Measurements from ENCODE around the gene CEP295NL. TPM values are rescaled to one million over a fixed set of nuclear protein-coding genes. Genes with fewer than 3 reads are reported as not detected.

CEP295NL gene
- polyA plus RNA-seq, 3 donors, result 0.38 to 0.81 TPM; not detected in 1

DNA sequence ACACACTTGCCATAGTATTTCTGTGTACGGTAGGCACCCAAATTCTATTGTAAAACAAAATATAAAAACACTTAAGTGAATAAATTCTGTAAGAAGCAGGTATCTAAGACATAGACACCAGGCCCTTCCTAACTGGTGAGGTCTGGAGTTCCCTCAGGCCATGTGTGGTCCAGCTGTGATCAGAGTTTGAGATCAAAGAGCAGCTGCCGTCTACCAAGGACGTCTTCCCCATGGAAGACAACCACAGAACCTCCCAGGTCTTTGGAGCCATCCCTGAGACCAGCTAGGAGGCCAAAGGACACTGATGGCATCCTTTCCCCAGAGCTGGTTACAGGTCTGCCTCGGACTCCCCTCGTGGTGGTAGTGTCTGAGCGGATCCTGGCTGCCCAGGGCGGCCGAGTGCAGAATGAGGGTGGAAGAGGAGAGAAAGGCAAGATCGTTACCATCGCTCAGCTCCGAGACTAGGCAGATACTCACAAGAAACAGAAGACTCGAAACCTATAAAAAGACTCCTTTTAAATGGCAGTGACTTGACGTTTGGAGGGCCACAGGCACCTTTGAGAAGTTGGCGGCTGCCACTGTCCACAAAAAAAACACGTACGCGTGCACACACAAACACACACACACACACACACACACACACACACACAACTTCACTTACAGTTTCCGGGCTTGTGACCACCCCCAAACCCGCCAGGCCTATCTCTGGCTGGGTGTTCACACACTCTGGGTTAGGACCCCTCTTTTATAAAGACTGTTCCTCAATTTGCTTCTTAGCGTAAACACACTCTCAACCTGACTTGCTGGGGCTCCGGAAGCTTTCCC, 14.7 kb upstream of the CEP295NL start:
- H3K9me3 Mint-ChIP-seq, result peaks cover 0 to 2% (median 0%) of the 10 kb centered on the region in 7 donors
- DNase-seq, result peak in 1 of 3 donors; percentile 29
- H3K4me1 Mint-ChIP-seq, result peaks cover 91% of the 10 kb centered on the region
- Histone ChIP-seq H4K20me1 (ENCODE audit: insufficient read depth, low read length) (peaks cover 70% of the 10 kb centered on the region), H2AFZ (ENCODE audit: insufficient read depth, low read depth, low read length, poor library complexity, severe bottlenecking) (no peak overlapping the region), H3K4me1 (ENCODE audit: control insufficient read depth in 1 of 2, insufficient read depth in 2 of 2, low read length in 2 of 2) (peaks cover 99 to 100% of the 10 kb centered on the region in 2 donors), H3K27ac (ENCODE audit: low read depth in 1 of 2, low read length in 2 of 2) (peak overlapping the region; percentile 82 to 98), H3K4me3 (replicated peaks in 1 of 3; ENCODE audit: low read depth in 2 of 3, low read length in 3 of 3) (peak overlapping the region in 2 of 3 experiments; percentile 32 to 78), H3K27me3 (ENCODE audit: control insufficient read depth in 2 of 2, insufficient read depth in 2 of 2, low read length in 2 of 2) (no peaks in the 10 kb centered on the region), H3K79me2 (ENCODE audit: insufficient read depth, low read length) (peaks cover 98% of the 10 kb centered on the region), H3K9ac (ENCODE audit: insufficient read depth, low read length, poor library complexity, severe bottlenecking) (peak overlapping the region; percentile 65), H3K36me3 (replicated peaks in 1 of 2; ENCODE audit: control insufficient read depth in 1 of 2, insufficient read depth in 2 of 2, low read length in 2 of 2) (peaks cover 0 to 21% of the 10 kb centered on the region in 2 donors), H3K4me2 (replicated peaks; ENCODE audit: extremely low read depth, low read length, poor library complexity, severe bottlenecking) (peak overlapping the region; percentile 79), H3K9me3 (replicated peaks in 1 of 2; ENCODE audit: control insufficient read depth in 1 of 2, insufficient read depth in 1 of 2, low read length in 2 of 2) (no peaks in the 10 kb centered on the region)
- TF ChIP-seq, protein P1, sequence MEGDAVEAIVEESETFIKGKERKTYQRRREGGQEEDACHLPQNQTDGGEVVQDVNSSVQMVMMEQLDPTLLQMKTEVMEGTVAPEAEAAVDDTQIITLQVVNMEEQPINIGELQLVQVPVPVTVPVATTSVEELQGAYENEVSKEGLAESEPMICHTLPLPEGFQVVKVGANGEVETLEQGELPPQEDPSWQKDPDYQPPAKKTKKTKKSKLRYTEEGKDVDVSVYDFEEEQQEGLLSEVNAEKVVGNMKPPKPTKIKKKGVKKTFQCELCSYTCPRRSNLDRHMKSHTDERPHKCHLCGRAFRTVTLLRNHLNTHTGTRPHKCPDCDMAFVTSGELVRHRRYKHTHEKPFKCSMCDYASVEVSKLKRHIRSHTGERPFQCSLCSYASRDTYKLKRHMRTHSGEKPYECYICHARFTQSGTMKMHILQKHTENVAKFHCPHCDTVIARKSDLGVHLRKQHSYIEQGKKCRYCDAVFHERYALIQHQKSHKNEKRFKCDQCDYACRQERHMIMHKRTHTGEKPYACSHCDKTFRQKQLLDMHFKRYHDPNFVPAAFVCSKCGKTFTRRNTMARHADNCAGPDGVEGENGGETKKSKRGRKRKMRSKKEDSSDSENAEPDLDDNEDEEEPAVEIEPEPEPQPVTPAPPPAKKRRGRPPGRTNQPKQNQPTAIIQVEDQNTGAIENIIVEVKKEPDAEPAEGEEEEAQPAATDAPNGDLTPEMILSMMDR (IDR thresholded peaks at IDR 0.05), result no peak
- no peaks in the 10 kb centered on the region for H3K27me3 Mint-ChIP-seq (ENCODE audit: low read depth in 3 of 3)
- intact Hi-C loops (cut with micrococcal nuclease), result loop anchor here (5.0 to 10.0 kb wide), 3 partner anchors 35 to 173 kb away; partner anchors contain the start of gene USP36 (in 1 of the 2)
- H3K27ac Mint-ChIP-seq, result peak overlapping the region; percentile 92 to 98 (median 95)
- peak overlapping the region; percentile 75 to 88 for H3K4me3 Mint-ChIP-seq
- 23% methylated on average over 9 of the region's 21 CpGs for WGBS (ENCODE audit: insufficient coverage)
- peaks cover 25 to 40% of the 10 kb centered on the region in 2 donors for H3K36me3 Mint-ChIP-seq

DNA sequence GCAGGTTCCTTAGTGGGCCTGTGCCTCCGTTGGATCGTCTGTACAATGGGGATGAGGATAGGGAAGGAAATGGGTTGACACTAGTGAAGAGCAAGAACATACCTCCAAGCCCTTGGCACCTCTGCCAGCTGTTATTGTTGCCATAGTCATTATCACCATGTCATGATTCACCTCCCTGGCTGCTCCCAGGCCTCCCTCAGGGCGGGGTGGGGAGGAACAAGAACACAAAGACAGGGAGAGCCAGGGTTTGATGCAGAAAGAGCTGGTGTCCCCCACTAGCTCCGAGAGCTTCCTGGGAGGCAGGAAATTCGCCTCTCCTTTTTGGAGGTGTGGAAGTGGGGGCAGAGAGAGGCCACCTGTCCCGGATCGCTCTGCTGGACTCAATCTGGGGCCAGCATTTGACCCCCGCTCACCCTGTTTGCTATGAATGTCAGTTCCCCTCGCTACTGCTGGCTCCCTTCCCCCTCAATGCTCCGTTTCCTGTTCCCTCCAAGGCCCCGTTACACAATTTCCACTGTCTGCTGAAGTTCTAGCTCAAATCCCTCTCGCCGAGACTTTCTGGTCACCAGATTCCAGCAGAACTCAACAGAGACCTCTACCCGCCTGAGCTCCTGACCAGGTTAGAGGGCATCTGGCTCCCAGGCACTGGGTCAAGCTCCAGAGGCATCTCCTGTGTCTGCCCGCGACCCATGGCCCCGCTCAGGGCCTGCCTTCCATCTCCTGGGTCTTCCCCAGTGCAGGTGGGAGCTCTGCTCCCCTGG, 13.1 kb upstream of the CEP295NL start:
- peak overlapping the region; percentile 98 to 99 for H3K27ac ChIP-seq (ENCODE audit: low read depth in 1 of 2, low read length in 2 of 2)
- peak overlapping the region; percentile 97 for H3K4me2 ChIP-seq (replicated peaks; ENCODE audit: extremely low read depth, low read length, poor library complexity, severe bottlenecking)
- Mint-ChIP-seq H3K4me3 (peak overlapping the region; percentile 82 to 92), H3K9me3 (peaks cover 0 to 2% (median 0%) of the 10 kb centered on the region in 7 donors), H3K27ac (peak overlapping the region; percentile 96 to 99 (median 98)), H3K36me3 (peaks cover 19 to 37% of the 10 kb centered on the region in 2 donors), H3K27me3 (ENCODE audit: low read depth in 3 of 3) (no peaks in the 10 kb centered on the region), H3K4me1 (peaks cover 89% of the 10 kb centered on the region)
- H3K4me1 ChIP-seq (ENCODE audit: control insufficient read depth in 1 of 2, insufficient read depth in 2 of 2, low read length in 2 of 2), result peaks cover 99 to 100% of the 10 kb centered on the region in 2 donors
- H3K9ac ChIP-seq (ENCODE audit: insufficient read depth, low read length, poor library complexity, severe bottlenecking), result peak overlapping the region; percentile 86
- intact Hi-C loops (cut with micrococcal nuclease), result loop anchor here (2.0 to 10.0 kb wide), 4 partner anchors 25 to 171 kb away; partner anchors contain the start of gene USP36 (in 1 of the 2)
- DNase-seq, result peak; percentile 84 to 89 (median 84)
- TF ChIP-seq, protein P1 (IDR thresholded peaks at IDR 0.05), result no peak
- peaks cover 0 to 9% of the 10 kb centered on the region in 2 donors for H3K36me3 ChIP-seq (replicated peaks in 1 of 2; ENCODE audit: control insufficient read depth in 1 of 2, insufficient read depth in 2 of 2, low read length in 2 of 2)
- H2AFZ ChIP-seq (ENCODE audit: insufficient read depth, low read depth, low read length, poor library complexity, severe bottlenecking), result peak overlapping the region; percentile 23
- peaks cover 97% of the 10 kb centered on the region for H3K79me2 ChIP-seq (ENCODE audit: insufficient read depth, low read length)
- H3K9me3 ChIP-seq (replicated peaks in 1 of 2; ENCODE audit: control insufficient read depth in 1 of 2, insufficient read depth in 1 of 2, low read length in 2 of 2), result no peaks in the 10 kb centered on the region
- 3% methylated on average over 13 of the region's 17 CpGs for WGBS (ENCODE audit: insufficient coverage)
- peak overlapping the region; percentile 30 to 78 (median 50) for H3K4me3 ChIP-seq (replicated peaks in 1 of 3; ENCODE audit: low read depth in 2 of 3, low read length in 3 of 3)
- peaks cover 58% of the 10 kb centered on the region for H4K20me1 ChIP-seq (ENCODE audit: insufficient read depth, low read length)
- no peaks in the 10 kb centered on the region for H3K27me3 ChIP-seq (ENCODE audit: control insufficient read depth in 2 of 2, insufficient read depth in 2 of 2, low read length in 2 of 2)

All from CD14-positive monocyte (primary cell).